ENCODE results near the gene CCDC33.

The CCDC33 gene

DNA sequence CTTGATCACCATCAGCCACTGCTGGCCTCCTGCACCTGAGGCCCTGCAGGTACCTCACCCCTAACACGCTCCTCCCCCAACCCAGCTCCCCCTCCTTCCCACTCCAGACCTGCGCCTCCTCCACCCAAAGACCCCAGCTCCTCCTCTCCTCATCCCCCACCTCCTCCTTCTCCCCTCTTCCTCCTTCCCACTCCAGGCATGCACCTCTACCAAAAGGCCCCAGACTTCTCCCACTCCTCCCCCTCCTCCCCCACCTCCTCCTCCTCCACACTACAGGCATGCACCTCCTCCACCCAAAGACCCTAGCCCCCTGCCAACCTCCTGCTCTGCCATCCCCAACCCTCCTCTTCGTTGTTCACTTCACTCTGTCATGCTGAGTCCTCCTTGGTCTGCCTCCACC, 88.6 kb downstream of the CCDC33 start:
- Histone ChIP-seq H3F3A (ENCODE audit: insufficient read depth) (no peaks in the 10 kb centered on the region), H3K4me3 (ENCODE audit: insufficient read depth, low read length, poor library complexity, severe bottlenecking) (no peak overlapping the region), H3K27me3 (ENCODE audit: low read length) (no peaks in the 10 kb centered on the region), H3K4me2 (ENCODE audit: low read depth, low read length, poor library complexity, severe bottlenecking) (no peak overlapping the region), H2AFZ (ENCODE audit: low read depth, low read length, severe bottlenecking) (no peak overlapping the region), H3K79me2 (ENCODE audit: insufficient read depth, low read length) (no peaks in the 10 kb centered on the region), H3K27ac (ENCODE audit: low read depth, low read length) (no peak overlapping the region), H3K9me3 (ENCODE audit: insufficient read depth, low read length) (no peaks in the 10 kb centered on the region), H3K9ac (ENCODE audit: low read length) (no peak overlapping the region), H3K36me3 (ENCODE audit: low read length) (no peaks in the 10 kb centered on the region), H3K9me2 (replicated peaks; ENCODE audit: insufficient read depth, low read length) (no peaks in the 10 kb centered on the region), H4K20me1 (ENCODE audit: low read depth, low read length) (no peaks in the 10 kb centered on the region)
- TF ChIP-seq EZH2phosphoT487 (conservative IDR thresholded peaks at IDR 0.05; ENCODE audit: low read length): no peak

DNA sequence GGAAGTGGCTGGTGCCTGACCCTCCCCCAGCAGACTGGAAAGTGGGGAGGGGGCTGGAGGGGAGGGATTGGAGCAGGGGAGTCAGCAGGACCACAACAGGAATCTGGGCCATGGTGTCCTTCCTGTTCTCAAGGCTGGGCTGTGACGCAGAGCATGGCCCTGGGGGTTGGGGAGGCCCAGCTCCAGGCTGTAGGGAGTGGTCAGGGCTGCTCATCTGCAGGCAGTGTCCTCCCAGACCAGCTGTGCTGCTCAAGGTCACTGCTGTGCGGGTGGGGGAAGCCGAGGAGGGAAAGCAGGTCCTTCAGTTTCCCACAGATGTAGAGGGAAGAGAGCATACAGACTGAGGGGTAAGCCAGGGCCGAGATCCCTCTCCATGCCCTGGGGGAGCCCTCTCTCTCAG, 90.6 kb downstream of the CCDC33 start:
- H3K9me2 ChIP-seq (replicated peaks; ENCODE audit: insufficient read depth, low read length): no peaks in the 10 kb centered on the region
- H3K4me2 ChIP-seq (ENCODE audit: low read depth, low read length, poor library complexity, severe bottlenecking): no peak overlapping the region
- H3K36me3 ChIP-seq (ENCODE audit: low read length): no peaks in the 10 kb centered on the region
- no peak overlapping the region for H3K9ac ChIP-seq (ENCODE audit: low read length)
- H3K27me3 ChIP-seq (ENCODE audit: low read length): no peaks in the 10 kb centered on the region
- no peaks in the 10 kb centered on the region for H3K9me3 ChIP-seq (ENCODE audit: insufficient read depth, low read length)
- no peaks in the 10 kb centered on the region for H3K79me2 ChIP-seq (ENCODE audit: insufficient read depth, low read length)
- no peak overlapping the region for H2AFZ ChIP-seq (ENCODE audit: low read depth, low read length, severe bottlenecking)
- no peak overlapping the region for H3K27ac ChIP-seq (ENCODE audit: low read depth, low read length)
- H3F3A ChIP-seq (ENCODE audit: insufficient read depth): no peaks in the 10 kb centered on the region
- no peaks in the 10 kb centered on the region for H4K20me1 ChIP-seq (ENCODE audit: low read depth, low read length)
- H3K4me3 ChIP-seq (ENCODE audit: insufficient read depth, low read length, poor library complexity, severe bottlenecking): no peak overlapping the region
- TF ChIP-seq CTCF (IDR thresholded peaks at IDR 0.05; ENCODE audit: insufficient read depth, low read length, poor library complexity, severe bottlenecking): no peak
- TF ChIP-seq EZH2phosphoT487 (conservative IDR thresholded peaks at IDR 0.05; ENCODE audit: low read length): no peak

DNA sequence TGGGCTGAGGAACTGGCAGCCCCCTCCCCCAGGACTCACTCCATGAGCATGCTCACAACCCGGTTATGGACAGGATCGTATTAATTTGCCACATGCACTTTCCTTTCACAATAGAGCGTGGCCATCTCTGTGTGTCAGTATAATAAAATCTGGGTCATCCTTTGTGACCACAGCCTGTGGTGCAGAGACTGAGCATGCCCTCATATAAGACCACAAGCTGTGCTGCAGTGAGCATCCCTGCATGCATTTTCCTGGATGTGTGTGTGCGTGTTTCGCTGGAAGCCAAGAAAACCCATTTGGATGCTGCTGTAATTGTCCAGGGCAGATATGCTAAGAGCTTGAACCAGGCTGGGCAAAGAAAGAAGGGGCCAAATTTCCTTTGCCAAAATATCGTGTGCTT, 91.6 kb downstream of the CCDC33 start:
- no peaks in the 10 kb centered on the region for H3K79me2 ChIP-seq (ENCODE audit: insufficient read depth, low read length)
- no peaks in the 10 kb centered on the region for H4K20me1 ChIP-seq (ENCODE audit: low read depth, low read length)
- no peaks in the 10 kb centered on the region for H3K9me2 ChIP-seq (replicated peaks; ENCODE audit: insufficient read depth, low read length)
- H3F3A ChIP-seq (ENCODE audit: insufficient read depth): no peaks in the 10 kb centered on the region
- no peaks in the 10 kb centered on the region for H3K27me3 ChIP-seq (ENCODE audit: low read length)
- TF ChIP-seq CTCF (IDR thresholded peaks at IDR 0.05; ENCODE audit: insufficient read depth, low read length, poor library complexity, severe bottlenecking) (no peak), EZH2phosphoT487 (conservative IDR thresholded peaks at IDR 0.05; ENCODE audit: low read length) (no peak)
- H3K27ac ChIP-seq (ENCODE audit: low read depth, low read length): no peak overlapping the region
- no peaks in the 10 kb centered on the region for H3K9me3 ChIP-seq (ENCODE audit: insufficient read depth, low read length)
- no peak overlapping the region for H3K9ac ChIP-seq (ENCODE audit: low read length)
- H3K36me3 ChIP-seq (ENCODE audit: low read length): no peaks in the 10 kb centered on the region
- no peak overlapping the region for H3K4me2 ChIP-seq (ENCODE audit: low read depth, low read length, poor library complexity, severe bottlenecking)
- H2AFZ ChIP-seq (ENCODE audit: low read depth, low read length, severe bottlenecking): no peak overlapping the region
- no peak overlapping the region for H3K4me3 ChIP-seq (ENCODE audit: insufficient read depth, low read length, poor library complexity, severe bottlenecking)

GRCh38 chr15:74328331-74329056, 92.4 kb downstream of the CCDC33 start:
- Histone ChIP-seq H3K27ac (ENCODE audit: low read depth, low read length) (no peak overlapping the region), H2AFZ (ENCODE audit: low read depth, low read length, severe bottlenecking) (no peak overlapping the region), H3K9me3 (ENCODE audit: insufficient read depth, low read length) (no peaks in the 10 kb centered on the region), H3K4me2 (ENCODE audit: low read depth, low read length, poor library complexity, severe bottlenecking) (no peak overlapping the region), H3F3A (ENCODE audit: insufficient read depth) (no peaks in the 10 kb centered on the region), H3K27me3 (ENCODE audit: low read length) (no peaks in the 10 kb centered on the region), H3K9me2 (replicated peaks; ENCODE audit: insufficient read depth, low read length) (no peaks in the 10 kb centered on the region), H3K4me3 (ENCODE audit: insufficient read depth, low read length, poor library complexity, severe bottlenecking) (no peak overlapping the region), H3K36me3 (ENCODE audit: low read length) (no peaks in the 10 kb centered on the region), H4K20me1 (ENCODE audit: low read depth, low read length) (no peaks in the 10 kb centered on the region), H3K79me2 (ENCODE audit: insufficient read depth, low read length) (no peaks in the 10 kb centered on the region), H3K9ac (ENCODE audit: low read length) (no peak overlapping the region)
- no peak for TF ChIP-seq EZH2phosphoT487 (conservative IDR thresholded peaks at IDR 0.05; ENCODE audit: low read length)
- TF ChIP-seq CTCF (IDR thresholded peaks at IDR 0.05; ENCODE audit: insufficient read depth, low read length, poor library complexity, severe bottlenecking): no peak

Measured in SU-DHL-6 (cell line).